PC-9 (cell line): ENCODE data around the gene HELZ. TPM values are rescaled to one million over a fixed set of nuclear protein-coding genes. Genes with fewer than 3 reads are reported as not detected.
"Not testable (repeated sequence)": the region's sequence is repeated elsewhere in the genome, so short reads cannot be mapped to it uniquely, and the experiment has no call there.

Experiments used
- BruUV-seq: library from RNA; stranded (reverse); fragments of 400-500 nt; replicated peaks from 2 replicates; lab custom pipeline; 2021; lab: Mats Ljungman, UMichigan
- CTCF ChIA-PET: fragments of 300-600 bp; sonication (Branson Sonifier 250); formaldehyde crosslinking; loops from one replicate; lab custom pipeline; 2022; ENCODE audit warnings: antibody characterized with exemption; lab: Charles Lee
- POLR2A ChIA-PET: fragments of 300-600 bp; sonication (Branson Sonifier 250); formaldehyde crosslinking; loops from one replicate; lab custom pipeline; 2022; ENCODE audit warnings: antibody characterized with exemption; ENCODE audit not compliant: unreplicated experiment; lab: Charles Lee
- DNase-seq, 2 experiments: peaks; one replicate each; pipeline versions ENCODE4 v3.0.0 to v3.0.0-alpha.2; 2015 to 2022; ENCODE audit warnings: mixed read lengths in 1 of 2
- H2AFZ ChIP-seq: fragments of 200-600 bp; sonication (generic); 2 replicates; pipeline ENCODE4 v1.8.1; 2017; ENCODE audit warnings: antibody characterized with exemption
- H3F3A ChIP-seq: fragments of 200-600 bp; sonication (generic); 2 replicates; pipeline ENCODE4 v1.8.1; 2017; ENCODE audit warnings: antibody characterized with exemption, mild to moderate bottlenecking, low read depth; ENCODE audit not compliant: insufficient read depth
- H3K27ac ChIP-seq: fragments of 200-600 bp; sonication (generic); 2 replicates; pipeline ENCODE4 v1.6.1; 2016; ENCODE audit warnings: mixed run types
- H3K27me3 ChIP-seq: fragments of 200-600 bp; sonication (generic); 2 replicates; pipeline ENCODE4 v1.6.1; 2016; ENCODE audit warnings: low read depth, mixed run types; ENCODE audit not compliant: insufficient read depth
- H3K36me3 ChIP-seq: fragments of 200-600 bp; sonication (generic); 2 replicates; pipeline ENCODE4 v1.6.1; 2016; ENCODE audit warnings: low read depth, mixed run types
- H3K4me1 ChIP-seq: fragments of 200-600 bp; sonication (generic); replicated peaks from 2 replicates; pipeline ENCODE4 v1.6.1; 2016; ENCODE audit warnings: mixed run types; ENCODE audit not compliant: insufficient read depth
- H3K4me2 ChIP-seq: fragments of 200-600 bp; sonication (generic); 2 replicates; pipeline ENCODE4 v1.6.1; 2017; ENCODE audit warnings: mixed run types
- H3K4me3 ChIP-seq: fragments of 200-600 bp; sonication (generic); 2 replicates; pipeline ENCODE4 v1.6.1; 2016; ENCODE audit warnings: mixed run types
- H3K79me2 ChIP-seq: fragments of 200-600 bp; sonication (generic); 2 replicates; pipeline ENCODE4 v1.6.1; 2017; ENCODE audit warnings: low read depth, mixed run types
- H3K9me2 ChIP-seq: fragments of 200-600 bp; sonication (generic); 2 replicates; pipeline ENCODE4 v1.8.1; 2017; ENCODE audit warnings: mild to moderate bottlenecking; ENCODE audit not compliant: insufficient read depth
- H3K9me3 ChIP-seq: fragments of 200-600 bp; sonication (generic); 2 replicates; pipeline ENCODE4 v1.8.1; 2016; ENCODE audit warnings: low read depth; ENCODE audit not compliant: insufficient read depth
- H4K20me1 ChIP-seq: fragments of 200-600 bp; sonication (generic); 2 replicates; pipeline ENCODE4 v1.8.1; 2017; ENCODE audit not compliant: insufficient read depth
- EZH2 ChIP-seq: fragments of 200-600 bp; sonication (generic); IDR thresholded peaks from 2 replicates; pipeline ENCODE4 v1.8.0; 2017; ENCODE audit warnings: antibody characterized with exemption, low read depth
- intact Hi-C: fragments of 100-400 bp; cut with micrococcal nuclease; formaldehyde crosslinking; loops from one replicate; pipeline ENCODE4 v1.10.0; 2022; ENCODE audit not compliant: unreplicated experiment
- total RNA-seq: library from RNA; stranded (reverse); gene quantifications from 2 replicates; pipeline ENCODE4 v1.2.3, GENCODE V29; 2021
- TF ChIP-seq, protein P1 (sequence below): fragments of 200-600 bp; sonication (generic); conservative IDR thresholded peaks from 2 replicates; pipeline ENCODE4 v1.6.1; 2017; ENCODE audit warnings: mixed run types, antibody characterized with exemption, mild to moderate bottlenecking, moderate library complexity

The HELZ gene
- total RNA-seq, 1 experiment from 2014 or later: 38.0 TPM

DNA sequence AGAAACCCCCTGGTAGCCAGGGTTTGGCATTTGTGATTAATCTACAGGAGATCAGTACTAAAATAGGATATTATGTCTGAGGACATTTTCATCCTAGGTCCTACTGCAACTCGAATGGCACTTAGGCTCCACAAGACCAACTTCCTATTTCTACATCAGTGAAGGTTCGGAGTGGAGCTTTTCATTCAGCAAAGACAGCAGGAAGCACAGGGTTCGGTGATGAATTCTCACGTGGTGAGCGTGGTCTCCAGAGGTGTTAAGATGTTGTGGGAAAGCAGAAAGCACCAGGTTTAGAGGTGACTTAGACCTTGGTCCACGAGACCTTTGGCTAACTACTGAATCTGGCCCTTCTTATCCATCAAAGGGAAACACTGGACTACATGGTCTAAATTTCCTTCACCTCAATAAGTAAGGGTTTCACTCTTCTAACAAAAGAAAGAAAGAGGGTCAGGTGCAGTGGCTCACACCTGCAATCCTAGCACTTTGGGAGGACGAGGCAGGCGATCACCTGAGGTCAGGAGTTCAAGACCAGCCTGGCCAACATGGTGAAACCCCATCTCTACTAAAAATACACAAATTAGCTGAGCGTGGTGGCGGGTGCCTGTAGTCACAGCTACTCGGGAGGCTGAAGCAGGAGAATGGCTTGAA is 13.9 kb upstream of the HELZ start:
- peaks cover 9% of the 10 kb centered on the region; the same call in 1 of the 2 replicates for H3F3A ChIP-seq
- H3K27ac ChIP-seq: no peak overlapping the region
- intact Hi-C loops: no loop called here
- H3K36me3 ChIP-seq: no peaks in the 10 kb centered on the region
- H3K79me2 ChIP-seq: no peaks in the 10 kb centered on the region
- TF ChIP-seq, protein P1, sequence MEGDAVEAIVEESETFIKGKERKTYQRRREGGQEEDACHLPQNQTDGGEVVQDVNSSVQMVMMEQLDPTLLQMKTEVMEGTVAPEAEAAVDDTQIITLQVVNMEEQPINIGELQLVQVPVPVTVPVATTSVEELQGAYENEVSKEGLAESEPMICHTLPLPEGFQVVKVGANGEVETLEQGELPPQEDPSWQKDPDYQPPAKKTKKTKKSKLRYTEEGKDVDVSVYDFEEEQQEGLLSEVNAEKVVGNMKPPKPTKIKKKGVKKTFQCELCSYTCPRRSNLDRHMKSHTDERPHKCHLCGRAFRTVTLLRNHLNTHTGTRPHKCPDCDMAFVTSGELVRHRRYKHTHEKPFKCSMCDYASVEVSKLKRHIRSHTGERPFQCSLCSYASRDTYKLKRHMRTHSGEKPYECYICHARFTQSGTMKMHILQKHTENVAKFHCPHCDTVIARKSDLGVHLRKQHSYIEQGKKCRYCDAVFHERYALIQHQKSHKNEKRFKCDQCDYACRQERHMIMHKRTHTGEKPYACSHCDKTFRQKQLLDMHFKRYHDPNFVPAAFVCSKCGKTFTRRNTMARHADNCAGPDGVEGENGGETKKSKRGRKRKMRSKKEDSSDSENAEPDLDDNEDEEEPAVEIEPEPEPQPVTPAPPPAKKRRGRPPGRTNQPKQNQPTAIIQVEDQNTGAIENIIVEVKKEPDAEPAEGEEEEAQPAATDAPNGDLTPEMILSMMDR: no peak
- TF ChIP-seq EZH2: no peak
- no peak overlapping the region for H3K4me3 ChIP-seq
- no peaks in the 10 kb centered on the region for H3K9me2 ChIP-seq
- ChIA-PET CTCF (no interaction called here), POLR2A (no interaction called here)
- H3K27me3 ChIP-seq: no peaks in the 10 kb centered on the region
- H4K20me1 ChIP-seq: no peaks in the 10 kb centered on the region
- BruUV-seq: no TSS peak
- no peak overlapping the region for H3K4me2 ChIP-seq
- H3K4me1 ChIP-seq: peaks cover 12% of the 10 kb centered on the region
- no peak for DNase-seq
- H2AFZ ChIP-seq: no peak overlapping the region
- no peaks in the 10 kb centered on the region for H3K9me3 ChIP-seq

DNA sequence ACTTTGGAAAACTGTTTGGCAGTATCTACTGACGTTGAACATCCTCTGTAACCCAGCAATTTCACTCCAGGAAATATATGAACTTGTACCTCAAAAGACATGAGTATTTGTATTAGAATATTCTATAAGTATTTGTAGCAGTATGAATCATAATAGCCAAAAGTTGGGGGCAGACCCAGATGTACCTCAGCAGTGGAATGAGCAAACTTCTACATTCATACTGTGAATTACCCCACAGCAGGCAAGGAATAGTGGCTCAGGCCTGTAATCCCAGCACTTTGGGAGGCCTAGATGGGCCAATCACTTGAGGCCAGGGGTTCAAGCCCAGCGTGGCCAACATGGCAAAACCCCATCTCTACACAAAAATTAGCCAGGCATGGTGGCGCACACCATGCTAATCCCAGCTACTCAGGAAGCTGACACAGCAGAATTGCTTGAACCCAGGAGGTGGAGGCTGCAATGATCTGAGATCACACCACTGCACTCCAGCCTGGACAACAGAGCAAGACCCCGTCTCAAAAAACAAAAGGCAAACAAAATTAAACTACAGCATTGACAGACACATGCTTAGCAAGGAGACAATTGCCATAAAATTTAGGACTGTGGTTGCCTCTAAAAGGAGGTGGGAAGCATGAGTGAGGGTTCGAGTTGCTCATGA is 11.2 kb upstream of the HELZ start:
- CTCF ChIA-PET: no interaction called here
- Histone ChIP-seq H3F3A (peaks cover 12% of the 10 kb centered on the region; the same call in 1 of the 2 replicates), H3K9me3 (no peaks in the 10 kb centered on the region), H3K79me2 (no peaks in the 10 kb centered on the region), H3K27ac (no peak overlapping the region), H3K4me2 (no peak overlapping the region), H2AFZ (no peak overlapping the region), H3K4me1 (peaks cover 12% of the 10 kb centered on the region), H3K36me3 (no peaks in the 10 kb centered on the region), H4K20me1 (no peaks in the 10 kb centered on the region), H3K9me2 (no peaks in the 10 kb centered on the region), H3K27me3 (no peaks in the 10 kb centered on the region), H3K4me3 (no peak overlapping the region)
- TF ChIP-seq, protein P1: no peak
- TF ChIP-seq EZH2: no peak
- BruUV-seq: no TSS peak
- intact Hi-C loops: no loop called here
- no peak for DNase-seq
- POLR2A ChIA-PET: no interaction called here

DNA sequence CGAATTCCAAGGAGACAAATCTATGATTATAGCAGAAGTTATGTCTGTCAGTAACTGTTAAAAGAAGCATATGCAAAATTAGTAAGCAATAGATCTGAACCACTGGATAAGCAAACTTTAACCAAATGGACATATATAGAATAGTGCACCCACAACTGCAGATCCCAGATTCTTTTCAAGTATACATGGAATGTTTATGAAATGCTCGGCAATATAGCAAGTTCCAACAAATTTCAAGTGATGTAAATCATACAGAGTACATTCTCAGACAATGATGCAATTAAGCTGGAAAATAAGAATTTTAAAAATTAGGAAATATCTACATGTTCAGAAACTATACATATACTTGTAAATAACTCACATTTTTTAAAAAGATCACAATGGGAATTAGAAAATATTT is 8.4 kb upstream of the HELZ start:
- TF ChIP-seq, protein P1: no peak
- TF ChIP-seq EZH2: no peak
- CTCF ChIA-PET: no interaction called here
- BruUV-seq: no TSS peak
- Histone ChIP-seq H3K4me3 (no peak overlapping the region), H3K4me2 (no peak overlapping the region), H3K27me3 (no peaks in the 10 kb centered on the region), H3K27ac (no peak overlapping the region), H3K79me2 (no peaks in the 10 kb centered on the region), H3K9me2 (no peaks in the 10 kb centered on the region), H3K4me1 (no peaks in the 10 kb centered on the region), H3K9me3 (no peaks in the 10 kb centered on the region), H4K20me1 (no peaks in the 10 kb centered on the region), H3F3A (peaks cover 4% of the 10 kb centered on the region; the same call in 1 of the 2 replicates), H2AFZ (no peak overlapping the region), H3K36me3 (no peaks in the 10 kb centered on the region)
- intact Hi-C loops: no loop called here
- no peak for DNase-seq
- POLR2A ChIA-PET: interaction anchor here (0.5 kb wide), 1 partner anchor 63 kb away, joined by 9 read pairs; no protein-coding TSS in a partner anchor

DNA sequence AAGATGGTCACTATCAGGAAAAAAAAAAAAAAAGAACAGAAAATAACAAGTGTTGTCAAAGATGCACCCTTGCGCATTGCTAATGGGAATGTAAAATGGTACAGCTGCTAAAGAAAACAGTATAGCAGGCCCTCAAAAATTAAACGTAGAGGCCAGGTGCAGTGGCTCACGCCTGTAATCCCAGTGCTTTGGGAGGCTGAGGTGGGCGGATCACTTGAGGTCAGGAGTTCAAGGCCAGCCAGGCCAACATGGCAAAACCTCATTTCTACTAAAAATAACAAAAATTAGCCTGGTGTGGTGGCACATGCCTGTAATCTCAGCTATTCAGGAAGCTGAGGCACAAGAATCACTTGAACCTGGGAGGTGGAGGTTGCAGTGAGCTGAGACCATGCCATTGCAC is 6.6 kb upstream of the HELZ start:
- DNase-seq, CTCF ChIA-PET, H2AFZ ChIP-seq, H3K27ac ChIP-seq, intact Hi-C loops, H4K20me1 ChIP-seq, H3K9me2 ChIP-seq, H3K36me3 ChIP-seq, H3K9me3 ChIP-seq, BruUV-seq, POLR2A ChIA-PET, H3K4me2 ChIP-seq, H3K4me3 ChIP-seq, H3K27me3 ChIP-seq, H3K79me2 ChIP-seq: not testable (repeated sequence)
- H3F3A ChIP-seq: peaks cover 14% of the 10 kb centered on the region
- peaks cover 12% of the 10 kb centered on the region for H3K4me1 ChIP-seq
